ENCODE data around the gene RAD51B. TPM values are rescaled to one million over a fixed set of nuclear protein-coding genes. Genes with fewer than 3 reads are reported as not detected.

Gene RAD51B
- total and polyA plus RNA-seq, 4 donors = 2.5 to 95.0 (median 9.6) TPM

DNA sequence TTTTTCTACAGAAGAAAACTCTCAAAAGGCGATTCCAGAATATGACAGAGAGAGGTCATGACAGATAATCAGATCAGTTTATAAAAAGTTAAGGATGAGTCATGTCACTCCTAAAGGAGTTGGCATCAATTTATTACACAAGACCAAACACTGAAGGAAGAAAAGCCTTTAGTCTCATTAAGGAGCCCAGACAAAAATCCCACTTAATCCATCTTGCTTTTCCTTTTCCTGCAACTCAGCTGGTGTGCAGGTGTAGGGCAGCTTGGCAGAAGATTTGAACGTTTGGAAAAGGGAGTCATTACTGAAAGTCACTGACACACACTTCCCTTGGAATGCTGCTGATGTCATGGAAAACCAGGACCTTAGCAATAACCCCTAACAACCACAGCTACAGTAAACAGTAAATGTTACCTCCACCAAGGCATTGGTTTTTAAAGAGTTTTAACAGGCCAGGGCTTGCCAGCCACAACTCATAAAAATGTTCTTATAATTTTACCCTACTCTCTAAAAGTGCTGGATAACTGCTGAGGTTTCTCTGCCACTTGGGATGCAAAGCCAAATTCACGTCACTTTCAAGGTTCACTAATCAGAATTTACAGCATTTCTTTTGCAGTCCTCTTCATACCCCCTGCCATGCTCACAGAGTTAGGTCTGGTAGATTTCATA lies 320.6 kb downstream of the RAD51B start:
- ATAC-seq (ENCODE audit: insufficient read depth, low FRiP score) = peak; percentile 48
- WGBS, 2 donors = 49 to 58% methylated on average over 3 of the region's 3 CpGs

DNA sequence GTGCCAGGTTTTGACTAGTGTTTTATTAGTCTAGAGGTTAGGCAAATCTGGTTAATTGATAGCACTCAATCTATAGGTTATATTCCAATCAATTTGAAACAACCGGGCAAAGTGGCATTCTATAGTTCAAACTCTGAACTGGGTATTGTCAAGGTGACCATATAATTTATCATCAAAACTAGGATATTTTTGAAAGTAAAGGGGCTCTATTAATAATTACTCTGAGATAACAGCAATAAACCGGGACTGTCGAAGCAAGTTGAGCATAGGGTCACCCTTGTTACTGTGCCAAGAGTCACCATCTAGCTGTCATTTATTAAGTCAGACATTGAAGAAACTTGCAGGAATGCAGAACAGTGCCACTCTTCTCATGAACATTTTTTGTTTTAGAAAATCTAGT lies 321.2 kb downstream of the RAD51B start:
- Histone ChIP-seq H3K4me3 (no peak overlapping the region), H3K9ac (ENCODE audit: insufficient read depth in 1 of 2, low read length in 2 of 2) (peak overlapping the region in 1 of 2 donors; percentile 55), H3K27ac (ENCODE audit: low read depth in 1 of 2, low read length in 1 of 2) (no peak overlapping the region), H3K36me3 (ENCODE audit: control insufficient read depth in 4 of 4, insufficient read depth in 4 of 4, low read length in 4 of 4) (no peaks in the 10 kb centered on the region), H3K27me3 (ENCODE audit: control insufficient read depth in 3 of 3, insufficient read depth in 3 of 3, low read length in 2 of 3) (no peaks in the 10 kb centered on the region), H3K9me3 (ENCODE audit: control insufficient read depth in 4 of 4, insufficient read depth in 3 of 4, low read length in 3 of 4) (no peaks in the 10 kb centered on the region), H3K4me1 (ENCODE audit: control insufficient read depth in 5 of 5, insufficient read depth in 5 of 5, low read length in 5 of 5) (peaks cover 10 to 63% (median 19%) of the 10 kb centered on the region in 5 donors)
- DNase-seq (peak in 1 of 3 donors; percentile 36), ATAC-seq (ENCODE audit: insufficient read depth, low FRiP score) (no peak)
- 86 to 92% methylated on average over 3 of the region's 3 CpGs for WGBS, 2 donors
- TF ChIP-seq, protein P1, sequence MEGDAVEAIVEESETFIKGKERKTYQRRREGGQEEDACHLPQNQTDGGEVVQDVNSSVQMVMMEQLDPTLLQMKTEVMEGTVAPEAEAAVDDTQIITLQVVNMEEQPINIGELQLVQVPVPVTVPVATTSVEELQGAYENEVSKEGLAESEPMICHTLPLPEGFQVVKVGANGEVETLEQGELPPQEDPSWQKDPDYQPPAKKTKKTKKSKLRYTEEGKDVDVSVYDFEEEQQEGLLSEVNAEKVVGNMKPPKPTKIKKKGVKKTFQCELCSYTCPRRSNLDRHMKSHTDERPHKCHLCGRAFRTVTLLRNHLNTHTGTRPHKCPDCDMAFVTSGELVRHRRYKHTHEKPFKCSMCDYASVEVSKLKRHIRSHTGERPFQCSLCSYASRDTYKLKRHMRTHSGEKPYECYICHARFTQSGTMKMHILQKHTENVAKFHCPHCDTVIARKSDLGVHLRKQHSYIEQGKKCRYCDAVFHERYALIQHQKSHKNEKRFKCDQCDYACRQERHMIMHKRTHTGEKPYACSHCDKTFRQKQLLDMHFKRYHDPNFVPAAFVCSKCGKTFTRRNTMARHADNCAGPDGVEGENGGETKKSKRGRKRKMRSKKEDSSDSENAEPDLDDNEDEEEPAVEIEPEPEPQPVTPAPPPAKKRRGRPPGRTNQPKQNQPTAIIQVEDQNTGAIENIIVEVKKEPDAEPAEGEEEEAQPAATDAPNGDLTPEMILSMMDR (IDR thresholded peaks at IDR 0.05; ENCODE audit: control extremely low read depth, extremely low read depth) = no peak

More for the DNA sequence above, 320.6 kb downstream of the RAD51B start:
- H3K4me1 ChIP-seq (ENCODE audit: control insufficient read depth in 5 of 5, insufficient read depth in 5 of 5, low read length in 5 of 5) = peaks cover 10 to 63% (median 18%) of the 10 kb centered on the region in 5 donors
- H3K9ac ChIP-seq (ENCODE audit: insufficient read depth in 1 of 2, low read length in 2 of 2) = peak overlapping the region in 1 of 2 donors; percentile 55
- H3K4me3 ChIP-seq = no peak overlapping the region
- H3K9me3 ChIP-seq (ENCODE audit: control insufficient read depth in 4 of 4, insufficient read depth in 3 of 4, low read length in 3 of 4) = no peaks in the 10 kb centered on the region
- TF ChIP-seq, protein P1 (IDR thresholded peaks at IDR 0.05; ENCODE audit: control extremely low read depth, extremely low read depth) = no peak
- H3K36me3 ChIP-seq (ENCODE audit: control insufficient read depth in 4 of 4, insufficient read depth in 4 of 4, low read length in 4 of 4) = no peaks in the 10 kb centered on the region
- peak; percentile 68 to 87 (median 86) for DNase-seq
- H3K27me3 ChIP-seq (ENCODE audit: control insufficient read depth in 3 of 3, insufficient read depth in 3 of 3, low read length in 2 of 3) = no peaks in the 10 kb centered on the region
- H3K27ac ChIP-seq (ENCODE audit: low read depth in 1 of 2, low read length in 1 of 2) = peak overlapping the region; percentile 33 to 54

DNA sequence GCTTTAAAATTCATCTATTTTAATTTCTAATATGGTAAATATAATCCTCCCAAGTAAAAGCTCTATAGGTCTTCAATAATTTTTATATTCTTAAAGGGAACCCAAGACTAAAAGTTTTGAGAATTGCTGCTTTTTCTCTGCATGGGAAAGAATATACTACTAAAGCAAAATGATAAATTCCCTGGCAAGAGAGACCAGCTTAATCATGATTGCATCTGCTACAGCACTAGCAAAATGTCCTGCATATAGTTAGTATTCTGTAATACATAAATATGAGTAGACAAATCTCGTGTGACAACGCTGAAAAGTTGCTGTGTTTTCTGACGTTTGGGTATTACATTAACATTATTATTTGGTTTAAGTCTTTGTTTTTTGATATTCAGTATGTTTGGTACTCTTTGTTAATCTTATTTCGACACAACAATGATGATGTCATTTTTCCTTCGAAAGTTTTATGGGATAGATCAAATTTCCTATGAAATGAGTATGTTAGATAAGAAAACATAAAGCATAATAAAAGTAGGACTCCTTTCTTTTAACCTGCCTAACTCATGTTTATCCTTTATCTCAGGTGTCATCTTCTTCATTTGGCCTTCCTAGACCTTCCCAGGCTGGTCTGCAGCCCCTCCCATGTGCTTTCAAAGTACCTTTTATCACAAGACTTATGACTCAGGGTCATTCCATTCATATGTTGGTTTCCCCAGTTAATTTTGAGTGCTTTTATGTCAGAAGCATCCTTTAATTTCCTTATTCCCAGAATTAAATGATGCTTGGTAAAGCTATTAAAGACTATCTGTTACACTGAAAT lies 321.9 kb downstream of the RAD51B start:
- Histone ChIP-seq H3K4me3 (no peak overlapping the region), H3K4me1 (ENCODE audit: control insufficient read depth in 5 of 5, insufficient read depth in 5 of 5, low read length in 5 of 5) (peaks cover 13 to 63% (median 19%) of the 10 kb centered on the region in 5 donors), H3K27me3 (ENCODE audit: control insufficient read depth in 3 of 3, insufficient read depth in 3 of 3, low read length in 2 of 3) (no peaks in the 10 kb centered on the region), H3K9me3 (ENCODE audit: control insufficient read depth in 4 of 4, insufficient read depth in 3 of 4, low read length in 3 of 4) (no peaks in the 10 kb centered on the region), H3K36me3 (ENCODE audit: control insufficient read depth in 4 of 4, insufficient read depth in 4 of 4, low read length in 4 of 4) (no peaks in the 10 kb centered on the region), H3K9ac (ENCODE audit: insufficient read depth in 1 of 2, low read length in 2 of 2) (no peak overlapping the region), H3K27ac (ENCODE audit: low read depth in 1 of 2, low read length in 1 of 2) (no peak overlapping the region)
- TF ChIP-seq, protein P1 (IDR thresholded peaks at IDR 0.05; ENCODE audit: control extremely low read depth, extremely low read depth) = no peak
- 74 to 77% methylated on average over 5 of the region's 5 CpGs for WGBS, 2 donors
- peak in 2 of 3 donors; percentile 59 to 64 for DNase-seq
- ATAC-seq (ENCODE audit: insufficient read depth, low FRiP score) = no peak
